GM21786 (cell line): ENCODE results near the gene PPP1R27.
"Not testable (repeated sequence)": the region's sequence is repeated elsewhere in the genome, so short reads cannot be mapped to it uniquely, and the experiment has no call there.

Experiments
- ATAC-seq: cut with Tn5 transposase; IDR thresholded peaks from one replicate; pipeline ENCODE4 v1.9.1; 2021; ENCODE audit not compliant: unreplicated experiment

Gene PPP1R27

DNA sequence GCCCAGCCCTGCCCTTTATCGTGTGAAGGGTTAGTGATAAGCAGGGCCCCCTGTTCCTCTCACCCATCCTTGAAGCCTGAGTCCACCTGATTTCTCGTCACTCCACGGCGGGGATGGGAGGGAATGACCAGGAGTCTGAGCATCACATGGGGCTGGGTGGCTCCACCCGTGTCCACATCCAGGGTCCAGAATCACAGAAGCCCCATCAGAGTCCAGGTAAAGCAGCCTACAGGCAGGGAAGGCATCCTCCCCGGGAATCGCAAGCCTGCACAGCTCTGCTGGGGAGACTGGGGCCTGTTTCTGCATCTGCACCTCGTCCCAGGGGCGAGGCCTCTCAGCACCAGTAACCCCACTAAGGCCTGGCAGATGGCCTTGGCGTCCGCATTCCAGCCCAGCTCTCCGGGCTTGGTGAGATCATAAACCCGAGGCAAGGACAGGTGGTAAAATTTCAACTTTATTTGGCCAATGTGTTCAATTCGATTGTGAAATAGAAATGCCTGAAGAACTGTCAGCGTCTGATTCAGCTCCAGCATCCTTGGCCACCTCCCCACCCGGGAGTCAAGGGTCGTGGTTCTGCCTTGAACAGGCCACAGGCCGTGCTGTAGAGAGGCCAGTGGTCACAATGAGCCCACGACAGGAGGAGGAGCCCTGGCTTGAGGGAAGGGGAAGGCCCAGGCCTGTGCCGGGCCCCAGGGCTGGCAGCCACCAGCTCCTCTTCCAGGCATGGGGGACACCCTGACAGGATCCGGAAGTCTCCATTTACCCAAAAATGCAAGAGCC lies 8.1 kb upstream of the PPP1R27 start:
- ATAC-seq: no peak

DNA sequence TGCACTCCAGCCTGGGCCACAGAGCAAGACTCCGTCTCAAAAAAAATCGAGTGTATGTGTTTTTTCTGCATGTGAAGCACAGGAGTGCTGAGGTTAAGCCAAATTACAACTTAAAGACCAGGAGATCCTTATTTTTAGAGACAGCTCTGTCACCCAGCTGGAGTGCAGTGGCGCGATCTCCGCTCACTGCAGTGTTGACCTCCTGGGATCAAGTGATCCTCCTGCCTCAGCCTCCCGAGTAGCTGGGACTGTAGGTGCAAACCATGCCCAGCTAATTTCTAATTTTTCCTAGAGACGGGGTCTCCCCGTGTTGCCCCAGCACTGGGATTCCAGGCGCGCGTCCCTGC lies 7.5 kb upstream of the PPP1R27 start:
- ATAC-seq: no peak

- ATAC-seq: no peak
Measured at GRCh38 chr17:81841866-81842265, 7.0 kb upstream of the PPP1R27 start.

- ATAC-seq: no peak
Measured at GRCh38 chr17:81840826-81841778, 6.3 kb upstream of the PPP1R27 start.

- not testable (repeated sequence) for ATAC-seq
Measured at GRCh38 chr17:81840059-81840458, 5.2 kb upstream of the PPP1R27 start.

DNA sequence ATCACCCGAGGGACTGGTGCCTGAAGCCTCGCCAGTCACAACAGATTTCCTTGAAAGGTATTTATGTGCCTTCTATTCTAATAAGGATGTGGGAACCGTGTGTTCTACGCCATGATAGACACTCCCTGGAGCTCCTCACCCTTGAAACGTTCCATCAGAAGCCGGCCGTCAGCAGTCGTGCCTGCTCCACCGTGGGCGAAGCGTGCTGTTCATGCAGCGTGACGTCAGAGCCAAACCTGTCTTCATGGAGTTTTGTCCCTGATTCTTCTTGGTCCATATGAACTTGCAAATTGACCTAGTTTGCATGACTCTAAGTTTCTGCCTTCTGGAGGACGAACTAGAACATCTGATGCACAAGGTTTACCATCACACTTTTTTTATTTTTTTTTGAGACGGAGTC lies 4.5 kb upstream of the PPP1R27 start:
- no peak for ATAC-seq

- no peak for ATAC-seq
Measured at GRCh38 chr17:81838753-81839255, 4.0 kb upstream of the PPP1R27 start.

DNA sequence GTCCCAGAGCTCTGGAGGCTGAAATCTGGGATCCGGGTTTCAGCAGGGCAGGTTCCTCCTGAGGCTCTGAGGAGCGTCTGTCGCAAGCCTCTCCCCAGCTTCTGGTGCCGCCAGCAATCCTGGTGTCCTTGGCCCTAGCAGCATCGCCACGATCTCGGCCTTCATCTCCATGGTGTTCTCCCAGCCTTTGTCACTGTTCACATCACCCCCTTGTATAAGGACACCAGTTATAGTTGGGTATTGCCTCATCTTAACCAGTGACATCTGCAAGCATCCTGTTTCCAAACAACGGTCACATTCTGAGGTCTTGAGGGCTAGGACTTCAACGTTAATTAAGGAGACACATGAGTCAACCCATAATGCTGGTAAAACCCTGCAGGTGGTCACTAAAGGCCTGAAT lies 2.8 kb upstream of the PPP1R27 start:
- ATAC-seq: no peak

- ATAC-seq: no peak
Measured at GRCh38 chr17:81833921-81834830, 674 bp downstream of the PPP1R27 start.

DNA sequence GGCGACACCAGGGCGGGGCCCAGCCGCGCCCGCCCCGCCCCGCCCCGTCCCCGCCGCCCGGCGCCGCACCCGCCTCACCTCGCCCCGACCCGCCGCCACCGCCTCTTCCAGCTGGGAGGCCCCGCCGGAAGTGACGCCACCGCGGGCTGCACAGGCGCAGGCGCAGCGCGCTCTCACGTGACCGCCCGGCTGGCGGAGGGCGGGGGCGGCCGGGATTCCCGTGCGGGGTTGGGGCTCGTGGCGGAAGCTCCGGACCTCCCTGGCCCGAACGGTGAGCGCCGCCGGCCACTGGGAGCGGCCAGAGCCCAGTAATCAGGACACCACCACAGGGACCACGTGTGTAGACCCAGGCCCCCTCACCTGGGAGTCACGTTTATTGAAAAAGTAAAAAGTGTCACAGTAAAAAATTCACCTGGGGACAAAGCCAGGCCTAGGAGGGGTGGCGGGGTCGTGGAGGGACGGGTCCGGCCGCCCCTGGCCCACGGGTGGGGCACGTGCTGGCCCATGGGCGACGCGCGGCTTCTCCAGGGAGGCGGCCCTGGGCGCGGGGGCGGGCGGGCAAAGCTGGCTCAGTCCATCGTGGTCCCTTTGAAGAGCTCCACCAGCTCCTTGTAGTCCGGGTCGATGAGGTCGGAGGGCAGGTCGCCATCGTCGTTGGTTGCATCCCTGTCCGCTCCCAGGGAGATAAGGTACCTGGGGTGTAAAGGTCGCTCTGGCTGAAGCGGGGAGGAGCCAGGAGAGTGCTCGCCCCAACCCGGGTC lies 1.5 kb downstream of the PPP1R27 start, which contains the start of gene MCRIP1:
MCRIP1 (minus strand) TSS at position 132 of the 761 bp plus-strand sequence. CDS start 8,785 bp downstream, outside the sequence.
- peak; percentile 68 for ATAC-seq

- peak; percentile 22 for ATAC-seq
Measured at GRCh38 chr17:81832608-81833159, 2.2 kb downstream of the PPP1R27 start.

- no peak for ATAC-seq
Measured at GRCh38 chr17:81831957-81832607, 2.8 kb downstream of the PPP1R27 start.

DNA sequence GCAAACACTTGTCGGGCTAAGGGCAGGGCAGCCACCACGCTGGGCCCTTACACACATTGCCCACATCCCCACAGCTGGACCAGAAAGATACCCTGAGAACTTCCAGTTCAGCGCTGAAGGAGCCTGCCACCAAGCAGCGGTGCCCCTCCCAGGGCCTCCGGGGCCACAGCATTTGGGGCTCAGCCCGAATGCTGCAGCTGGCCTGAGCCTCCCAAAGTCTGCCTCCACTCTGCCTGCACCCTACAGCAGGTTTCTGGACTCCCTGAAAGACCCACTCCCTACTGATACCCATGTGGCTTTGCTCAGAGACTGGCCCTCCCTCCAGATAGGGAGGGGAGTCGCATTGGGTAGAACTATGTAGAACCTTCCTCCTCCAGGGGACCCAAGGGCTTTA lies 3.3 kb downstream of the PPP1R27 start:
- ATAC-seq: no peak

- ATAC-seq: no peak
Measured at GRCh38 chr17:81829858-81830257, 5.0 kb downstream of the PPP1R27 start.

GRCh38 chr17:81828656-81829055 lies 6.2 kb downstream of the PPP1R27 start:
- ATAC-seq: no peak

DNA sequence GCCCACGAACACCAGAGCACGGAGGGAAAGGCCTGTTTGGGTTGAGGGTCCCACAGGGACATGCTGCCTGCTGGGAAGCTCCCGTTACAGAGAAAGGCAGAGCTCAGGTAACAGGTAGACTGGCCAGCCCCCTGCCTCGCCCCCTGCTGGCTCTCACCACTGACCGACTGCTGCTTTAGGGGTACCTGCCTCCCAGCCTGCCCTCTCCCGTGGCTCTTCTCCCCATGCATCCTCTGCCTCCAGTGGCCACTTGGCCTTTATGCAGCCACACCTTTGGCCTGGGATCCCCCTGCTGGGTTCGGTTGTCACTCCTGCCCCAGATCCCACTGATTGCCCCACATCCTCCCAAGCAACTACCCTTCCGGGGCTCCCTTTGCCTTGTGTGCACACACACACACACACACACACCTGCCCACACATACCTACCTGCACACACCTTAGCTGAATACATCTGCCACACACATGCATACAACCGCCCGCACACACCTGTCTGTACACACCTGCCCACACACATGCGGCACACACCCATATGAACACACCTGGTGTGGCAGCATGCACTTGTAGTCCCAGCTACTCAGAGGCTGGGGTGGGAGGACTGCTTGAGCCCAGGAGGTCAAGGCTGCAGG lies 8.9 kb downstream of the PPP1R27 start:
- ATAC-seq: no peak

GRCh38 chr17:81824595-81824994 lies 10.3 kb downstream of the PPP1R27 start:
- ATAC-seq: no peak

- no peak for ATAC-seq
Measured at GRCh38 chr17:81823820-81824550, 10.9 kb downstream of the PPP1R27 start.
